Mammary epithelial cell (primary cell): ENCODE results near the gene SDK1.

ENCODE experiments used
- CTCF ChIP-seq, 2 donors: IDR thresholded peaks in 1 of 2; conservative IDR thresholded peaks in 1 of 2; 2 replicates each; pipeline ENCODE4 v1.5.1; 2011 to 2012; ENCODE audit warnings: inconsistent platforms in 2 of 2, low read length in 2 of 2, mild to moderate bottlenecking in 2 of 2, control low read depth in 1 of 2, low read depth in 1 of 2; ENCODE audit not compliant: insufficient read depth in 1 of 2; ENCODE audit errors: extremely low read depth in 1 of 2
- EZH2 ChIP-seq: IDR thresholded peaks from 2 replicates; pipeline ENCODE4 v1.6.1; 2012; ENCODE audit warnings: low read length, inconsistent platforms, borderline replicate concordance

GRCh38 chr7:3358991-3359390 lies 57.9 kb downstream of the SDK1 start:
- no peak for TF ChIP-seq CTCF (conservative IDR thresholded peaks at IDR 0.05 in 1 of 2, IDR thresholded peaks at IDR 0.05 in 1 of 2; ENCODE audit: extremely low read depth in 1 of 2, insufficient read depth in 1 of 2, low read depth in 1 of 2, low read length in 2 of 2)
- TF ChIP-seq EZH2, result no peak
